OCI-LY1 (cell line): ENCODE measurements around the gene TRDMT1.

Source experiments
- H2AFZ ChIP-seq: fragments of 200-600 bp; sonication (generic), shearing (Covaris generic); 2 replicates; pipeline ENCODE4 v1.6.0; 2014; ENCODE audit warnings: antibody characterized with exemption, mild to moderate bottlenecking, low read length
- H3F3A ChIP-seq: fragments of 200-600 bp; sonication (generic), shearing (Covaris generic); 2 replicates; pipeline ENCODE4 v1.6.0; 2014; ENCODE audit warnings: mild to moderate bottlenecking, antibody characterized with exemption, low read length, moderate library complexity; ENCODE audit not compliant: insufficient read depth
- H3K27ac ChIP-seq: fragments of 200-600 bp; sonication (generic); 2 replicates; pipeline ENCODE4 v1.5.1; 2014; ENCODE audit warnings: low read length, mixed run types, mild to moderate bottlenecking, low read depth; ENCODE audit not compliant: poor library complexity, severe bottlenecking
- H3K27me3 ChIP-seq: fragments of 200-600 bp; sonication (generic); 2 replicates; pipeline ENCODE4 v1.6.0; 2014; ENCODE audit warnings: antibody characterized with exemption, mild to moderate bottlenecking, low read length, moderate library complexity; ENCODE audit not compliant: insufficient read depth
- H3K36me3 ChIP-seq: fragments of 200-600 bp; sonication (generic); 2 replicates; pipeline ENCODE4 v1.6.1; 2014; ENCODE audit warnings: mild to moderate bottlenecking, antibody characterized with exemption, low read length, moderate library complexity, mixed read lengths; ENCODE audit not compliant: insufficient read depth
- H3K4me1 ChIP-seq: fragments of 200-600 bp; sonication (generic); 2 replicates; pipeline ENCODE4 v1.5.1; 2014; ENCODE audit warnings: mild to moderate bottlenecking, low read length, moderate library complexity; ENCODE audit not compliant: insufficient read depth, severe bottlenecking
- H3K4me2 ChIP-seq: fragments of 200-600 bp; sonication (generic), shearing (Covaris generic); 2 replicates; pipeline ENCODE4 v1.6.1; 2014; ENCODE audit warnings: low read length
- H3K4me3 ChIP-seq: fragments of 200-600 bp; sonication (generic); 2 replicates; pipeline ENCODE4 v1.5.1; 2014; ENCODE audit warnings: low read length, low read depth, mild to moderate bottlenecking, mixed read lengths; ENCODE audit not compliant: poor library complexity, severe bottlenecking
- H3K79me2 ChIP-seq: fragments of 200-600 bp; shearing (Covaris generic); 2 replicates; pipeline ENCODE4 v1.6.1; 2016; ENCODE audit warnings: mixed run types, low read length, mixed read lengths; ENCODE audit not compliant: insufficient read depth
- H3K9ac ChIP-seq: fragments of 200-600 bp; sonication (generic), shearing (Covaris generic); 2 replicates; pipeline ENCODE4 v1.6.1; 2014; ENCODE audit warnings: mild to moderate bottlenecking, low read length, mixed read lengths
- H3K9me2 ChIP-seq: fragments of 200-600 bp; sonication (generic), shearing (Covaris generic); 2 replicates; pipeline ENCODE4 v1.6.1; 2014; ENCODE audit warnings: low read depth, mild to moderate bottlenecking, low read length, mixed read lengths
- H3K9me3 ChIP-seq: fragments of 200-600 bp; shearing (Covaris generic); 2 replicates; pipeline ENCODE4 v1.6.1; 2014; ENCODE audit warnings: low read length, mixed read lengths
- H4K20me1 ChIP-seq: fragments of 200-600 bp; sonication (generic), shearing (Covaris generic); 2 replicates; pipeline ENCODE4 v1.6.0; 2016; ENCODE audit warnings: mild to moderate bottlenecking, low read length; ENCODE audit not compliant: insufficient read depth
- EZH2 ChIP-seq: fragments of 200-600 bp; sonication (generic), shearing (Covaris generic); IDR thresholded peaks from 2 replicates; pipeline ENCODE4 v1.8.0; 2017; ENCODE audit warnings: borderline replicate concordance, mixed run types, mild to moderate bottlenecking, antibody characterized with exemption, low read length, moderate library complexity, mixed read lengths
- TF ChIP-seq, protein P1 (sequence below): fragments of 200-600 bp; sonication (generic), shearing (Covaris generic); IDR thresholded peaks from 2 replicates; pipeline ENCODE4 v1.5.1; 2017; ENCODE audit warnings: mild to moderate bottlenecking, antibody characterized with exemption, low read length, moderate library complexity, mixed read lengths

Gene TRDMT1

GRCh38 chr10:17125206-17125893, 76.1 kb downstream of the TRDMT1 start:
- Histone ChIP-seq H3K27ac (no peak overlapping the region), H3K79me2 (no peaks in the 10 kb centered on the region), H3K9me2 (no peaks in the 10 kb centered on the region), H2AFZ (no peak overlapping the region), H3K36me3 (no peaks in the 10 kb centered on the region), H3K4me1 (no peaks in the 10 kb centered on the region), H3K27me3 (no peaks in the 10 kb centered on the region), H3F3A (no peaks in the 10 kb centered on the region), H3K4me2 (no peak overlapping the region), H3K9ac (no peak overlapping the region), H3K4me3 (no peak overlapping the region), H3K9me3 (no peaks in the 10 kb centered on the region), H4K20me1 (no peaks in the 10 kb centered on the region)
- TF ChIP-seq, protein P1, sequence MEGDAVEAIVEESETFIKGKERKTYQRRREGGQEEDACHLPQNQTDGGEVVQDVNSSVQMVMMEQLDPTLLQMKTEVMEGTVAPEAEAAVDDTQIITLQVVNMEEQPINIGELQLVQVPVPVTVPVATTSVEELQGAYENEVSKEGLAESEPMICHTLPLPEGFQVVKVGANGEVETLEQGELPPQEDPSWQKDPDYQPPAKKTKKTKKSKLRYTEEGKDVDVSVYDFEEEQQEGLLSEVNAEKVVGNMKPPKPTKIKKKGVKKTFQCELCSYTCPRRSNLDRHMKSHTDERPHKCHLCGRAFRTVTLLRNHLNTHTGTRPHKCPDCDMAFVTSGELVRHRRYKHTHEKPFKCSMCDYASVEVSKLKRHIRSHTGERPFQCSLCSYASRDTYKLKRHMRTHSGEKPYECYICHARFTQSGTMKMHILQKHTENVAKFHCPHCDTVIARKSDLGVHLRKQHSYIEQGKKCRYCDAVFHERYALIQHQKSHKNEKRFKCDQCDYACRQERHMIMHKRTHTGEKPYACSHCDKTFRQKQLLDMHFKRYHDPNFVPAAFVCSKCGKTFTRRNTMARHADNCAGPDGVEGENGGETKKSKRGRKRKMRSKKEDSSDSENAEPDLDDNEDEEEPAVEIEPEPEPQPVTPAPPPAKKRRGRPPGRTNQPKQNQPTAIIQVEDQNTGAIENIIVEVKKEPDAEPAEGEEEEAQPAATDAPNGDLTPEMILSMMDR = no peak
- TF ChIP-seq EZH2 = no peak

DNA sequence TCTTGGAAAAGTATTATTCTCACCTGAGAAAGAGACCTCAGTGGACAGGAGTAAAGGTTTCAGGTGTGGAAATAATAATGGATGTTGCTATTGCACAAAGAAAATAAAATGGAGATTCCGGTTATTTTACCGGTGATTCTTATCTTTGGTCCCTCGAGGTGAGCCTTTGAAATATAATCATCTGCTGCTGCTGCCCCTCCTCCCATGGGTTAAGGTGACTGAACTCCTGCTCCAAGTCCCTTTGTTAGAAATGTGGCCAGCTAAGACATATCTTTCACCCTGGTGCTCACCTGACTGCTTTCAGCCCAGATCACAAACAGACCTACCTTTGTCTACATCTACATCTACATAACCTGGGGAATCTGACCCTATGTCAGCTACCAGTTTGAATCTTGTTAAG, 77.5 kb downstream of the TRDMT1 start:
- no peaks in the 10 kb centered on the region for H3F3A ChIP-seq
- no peak overlapping the region for H3K4me3 ChIP-seq
- no peak overlapping the region for H3K27ac ChIP-seq
- no peaks in the 10 kb centered on the region for H4K20me1 ChIP-seq
- no peak overlapping the region for H2AFZ ChIP-seq
- no peak overlapping the region for H3K4me2 ChIP-seq
- H3K9ac ChIP-seq = no peak overlapping the region
- H3K36me3 ChIP-seq = no peaks in the 10 kb centered on the region
- no peaks in the 10 kb centered on the region for H3K27me3 ChIP-seq
- H3K79me2 ChIP-seq = no peaks in the 10 kb centered on the region
- no peaks in the 10 kb centered on the region for H3K4me1 ChIP-seq
- H3K9me2 ChIP-seq = no peaks in the 10 kb centered on the region
- TF ChIP-seq, protein P1 = no peak
- TF ChIP-seq EZH2 = no peak
- no peaks in the 10 kb centered on the region for H3K9me3 ChIP-seq

- Histone ChIP-seq H3K79me2 (no peaks in the 10 kb centered on the region), H3K36me3 (no peaks in the 10 kb centered on the region), H3K27ac (no peak overlapping the region), H3K4me3 (no peak overlapping the region), H3K4me2 (no peak overlapping the region), H4K20me1 (no peaks in the 10 kb centered on the region), H3K9me2 (no peaks in the 10 kb centered on the region), H3K4me1 (no peaks in the 10 kb centered on the region), H2AFZ (no peak overlapping the region), H3F3A (no peaks in the 10 kb centered on the region), H3K9ac (no peak overlapping the region), H3K27me3 (no peaks in the 10 kb centered on the region), H3K9me3 (no peaks in the 10 kb centered on the region)
- TF ChIP-seq, protein P1 = no peak
- no peak for TF ChIP-seq EZH2
Measured at GRCh38 chr10:17122726-17123661, 78.5 kb downstream of the TRDMT1 start.
